Heart left ventricle (tissue), 16 donors: ENCODE measurements around the gene MAPKAPK5. TPM values are rescaled to one million over a fixed set of nuclear protein-coding genes. Genes with fewer than 3 reads are reported as not detected.

Experiments
- ATAC-seq, 4 donors: fragments of 200-7000 bp; cut with Tn5 transposase; one replicate each; pipeline ENCODE4 v1.9.1; 2020 to 2022; ENCODE audit warnings: moderate library complexity in 4 of 4, mild to moderate bottlenecking in 3 of 4, moderate number of reproducible peaks in 1 of 4
- DNase-seq, 5 donors: peaks; one replicate each; pipeline ENCODE4 v3.0.0-alpha.2; 2020
- H3K27ac ChIP-seq, 12 donors: fragments of 200-600 bp; sonication (generic) in 4 of 12; one replicate each; pipeline versions ENCODE4 v1.5.0 to v1.8.0; 2016 to 2022; ENCODE audit warnings: mild to moderate bottlenecking in 2 of 12
- H3K27me3 ChIP-seq, 9 donors: fragments of 200-600 bp; sonication (generic) in 2 of 9; one replicate each; pipeline versions ENCODE4 v1.5.1 to v1.8.0; 2016 to 2022; ENCODE audit warnings: mild to moderate bottlenecking in 3 of 9
- H3K36me3 ChIP-seq, 9 donors: fragments of 200-600 bp; sonication (generic) in 2 of 9; one replicate each; pipeline versions ENCODE4 v1.5.0 to v1.8.0; 2018 to 2022; ENCODE audit warnings: mild to moderate bottlenecking in 2 of 9
- H3K4me1 ChIP-seq, 12 donors: fragments of 200-600 bp; sonication (generic) in 4 of 12; one replicate each; pipeline versions ENCODE4 v1.5.0 to v1.8.0; 2016 to 2022; ENCODE audit warnings: mild to moderate bottlenecking in 3 of 12
- H3K4me3 ChIP-seq, 12 donors: fragments of 200-600 bp; sonication (generic) in 4 of 12; one replicate each; pipeline versions ENCODE4 v1.5.0 to v1.8.0; 2017 to 2022; ENCODE audit warnings: mild to moderate bottlenecking in 9 of 12, moderate library complexity in 4 of 12
- H3K9me3 ChIP-seq, 12 donors: fragments of 200-600 bp; sonication (generic) in 4 of 12; one replicate each; pipeline versions ENCODE4 v1.5.0 to v1.8.0; 2016 to 2022; ENCODE audit warnings: mild to moderate bottlenecking in 1 of 12
- POLR2A ChIP-seq, 2 donors: fragments of 450-650 bp; IDR thresholded peaks; one replicate each; pipeline ENCODE4 v1.6.1; 2017; ENCODE audit warnings: antibody characterized with exemption in 2 of 2, mild to moderate bottlenecking in 2 of 2, moderate library complexity in 2 of 2
- WGBS, 4 donors: extraction: QIAGEN DNeasy Blood & Tissue Kit in 2 of 4; methylation state at CpG; one replicate each; pipeline versions ENCODE4 v1.1.5 to v1.1.7; 2013 to 2018; 5-methylcytosine and 5-hydroxymethylcytosine counted together
- intact Hi-C, 10 donors: fragments of 100-400 bp; cut with DNase I; formaldehyde crosslinking; loops; one replicate each; pipeline versions ENCODE4 v1.11.1 to v1.14.2; 2022
- polyA plus RNA-seq, 2 donors: library from polyadenylated mRNA; stranded (reverse); fragments of 200-250 nt; gene quantifications; one replicate each; pipeline ENCODE4 v1.2.3, GENCODE V29; 2013
- total RNA-seq, 9 donors: library from RNA; depleted of rRNA in 2 of 9; stranded (reverse); fragments of >200 nt in 2 of 9; fragmentation: NEBNext Ultra II Directional in 3 of 9; extraction: Animal tissue kit (Norgen Biotek cat#: 25700) in 3 of 9; gene quantifications; one replicate each; pipeline versions ENCODE4 v1.1.0 to v1.2.4, GENCODE V29; 2016 to 2023
- TF ChIP-seq, protein P1 (sequence below), 12 donors: fragments of 200-600 bp; sonication (generic) in 4 of 12; IDR thresholded peaks; one replicate each; pipeline versions ENCODE4 v1.5.0 to v1.8.0; 2018 to 2022; ENCODE audit warnings: antibody characterized with exemption in 12 of 12, mild to moderate bottlenecking in 5 of 12
- donor health status: ischemic (EF 13 %, LVEDD 7.1; RV severe dilation, severe dysfunction).
- donor health status: healthy with polysubstance abuse.
- donor health status: DM: no; HTN: yes; CAD: no.
- donor health status: DM: no; HTN: no; CAD: no.
- donor health status: ischemic (EF 25% LVEDD 6.9; RV normal size, moderate dysfunction).
- donor health status: ischemic (EF 25% LVEDD 5.7; RV mildly dilated, moderate dysfunction).
- donor health status: healthy.
- donor health status: DM: yes; HTN: yes; CAD: no.
- donor health status: ischemic (EF 35%, LVEDD 5.7; RV mildly dilated, moderate dysfunction).
- donor health status: nonischemic (EF 11% LVEDD 7.7; RV severe dilation, severe dysfunction).
- donor health status: DM: yes; HTN: yes; CAD: no.
- donor health status: PGD.
- donor health status: ischemic (EF 29% LVEDD 5.4; RV normal size, mild dysfunction).
- donor health status: nonischemic (EF 23%, LVEDD 6.1; RV moderate dilation, normal function).

MAPKAPK5 gene
- total and polyA plus RNA-seq, 11 donors, result 8.0 to 28.7 (median 25.2) TPM

DNA sequence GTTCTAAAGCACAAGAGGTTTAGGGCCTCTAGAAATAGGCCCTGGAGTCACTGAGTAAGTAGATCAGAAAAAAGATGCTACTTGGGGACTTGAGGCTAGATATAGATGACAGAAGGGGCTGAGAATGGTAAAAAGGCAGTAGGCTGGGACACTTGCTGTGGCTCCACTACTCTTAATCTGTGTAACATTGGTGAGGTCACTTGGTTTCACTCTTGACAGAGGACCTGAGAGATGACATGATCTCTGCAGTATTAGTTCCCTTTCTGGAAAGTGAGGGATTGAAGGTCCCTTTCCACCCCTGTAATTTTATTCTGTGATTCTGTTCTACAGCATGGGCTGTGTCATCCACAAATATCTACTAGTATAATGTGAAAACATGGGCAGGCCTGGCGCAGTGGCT, 39.7 kb downstream of the MAPKAPK5 start:
- Histone ChIP-seq H3K27me3 (no peaks in the 10 kb centered on the region), H3K27ac (no peak overlapping the region), H3K4me3 (no peak overlapping the region), H3K9me3 (no peaks in the 10 kb centered on the region), H3K36me3 (peaks cover 0 to 100% (median 95%) of the 10 kb centered on the region in 9 donors), H3K4me1 (peaks cover 0 to 5% (median 0%) of the 10 kb centered on the region in 12 donors)
- 98 to 100% (median 100%) methylated on average over 1 of the region's 1 CpG for WGBS, 4 donors
- ATAC-seq (no peak), DNase-seq (no peak)
- intact Hi-C loops, result no loop called here
- TF ChIP-seq, protein P1, sequence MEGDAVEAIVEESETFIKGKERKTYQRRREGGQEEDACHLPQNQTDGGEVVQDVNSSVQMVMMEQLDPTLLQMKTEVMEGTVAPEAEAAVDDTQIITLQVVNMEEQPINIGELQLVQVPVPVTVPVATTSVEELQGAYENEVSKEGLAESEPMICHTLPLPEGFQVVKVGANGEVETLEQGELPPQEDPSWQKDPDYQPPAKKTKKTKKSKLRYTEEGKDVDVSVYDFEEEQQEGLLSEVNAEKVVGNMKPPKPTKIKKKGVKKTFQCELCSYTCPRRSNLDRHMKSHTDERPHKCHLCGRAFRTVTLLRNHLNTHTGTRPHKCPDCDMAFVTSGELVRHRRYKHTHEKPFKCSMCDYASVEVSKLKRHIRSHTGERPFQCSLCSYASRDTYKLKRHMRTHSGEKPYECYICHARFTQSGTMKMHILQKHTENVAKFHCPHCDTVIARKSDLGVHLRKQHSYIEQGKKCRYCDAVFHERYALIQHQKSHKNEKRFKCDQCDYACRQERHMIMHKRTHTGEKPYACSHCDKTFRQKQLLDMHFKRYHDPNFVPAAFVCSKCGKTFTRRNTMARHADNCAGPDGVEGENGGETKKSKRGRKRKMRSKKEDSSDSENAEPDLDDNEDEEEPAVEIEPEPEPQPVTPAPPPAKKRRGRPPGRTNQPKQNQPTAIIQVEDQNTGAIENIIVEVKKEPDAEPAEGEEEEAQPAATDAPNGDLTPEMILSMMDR (IDR thresholded peaks at IDR 0.05), result no peak

DNA sequence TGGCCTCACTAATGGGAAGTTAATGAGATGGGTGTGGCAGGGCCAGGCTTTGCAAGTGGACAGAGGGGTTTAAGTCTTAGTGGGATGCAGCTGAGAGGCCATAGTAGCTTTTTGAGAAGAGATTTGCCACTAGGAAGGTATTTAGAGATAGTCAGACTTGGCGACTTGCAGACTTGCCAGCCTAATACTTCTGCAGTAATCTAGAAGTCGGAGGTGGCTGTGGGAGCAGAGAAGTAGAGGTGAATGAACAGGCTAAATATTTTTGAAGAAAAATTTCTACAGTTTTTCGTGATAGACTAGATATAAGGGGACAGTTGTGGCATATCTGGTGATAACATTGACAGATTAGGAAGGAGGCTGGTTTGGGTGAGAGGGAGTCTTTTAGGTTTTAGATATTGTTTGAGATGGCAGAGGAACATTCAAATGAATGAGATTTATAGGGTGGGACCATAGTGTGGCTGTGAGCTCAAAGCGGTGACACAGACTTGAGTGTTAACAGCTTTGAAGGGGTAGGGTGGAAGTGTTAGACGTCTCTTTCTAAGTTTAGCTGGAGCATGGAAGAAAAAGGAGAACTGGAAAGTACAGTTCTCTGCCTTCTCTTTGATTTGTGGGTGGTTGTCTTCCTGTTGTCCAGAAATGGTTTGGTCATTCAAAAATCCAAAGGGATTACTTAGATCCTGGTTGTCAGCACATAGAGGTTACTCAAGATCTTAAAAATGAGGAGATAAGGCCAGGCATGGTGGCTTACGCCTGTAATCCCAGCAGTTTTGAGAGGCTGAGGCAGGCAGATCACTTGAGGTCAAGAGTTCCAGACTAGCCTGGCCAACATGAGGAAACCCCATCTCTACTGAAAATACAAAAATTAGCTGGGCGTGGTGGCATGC, 44.9 kb downstream of the MAPKAPK5 start:
- intact Hi-C loops, result no loop called here
- WGBS, 4 donors, result 75 to 80% (median 77%) methylated on average over 7 of the region's 7 CpGs
- H3K4me1 ChIP-seq, result peaks cover 0 to 12% (median 0%) of the 10 kb centered on the region in 12 donors
- no peak overlapping the region for H3K4me3 ChIP-seq
- peak overlapping the region in 1 of 12 donors; percentile 75 for H3K27ac ChIP-seq
- TF ChIP-seq, protein P1 (IDR thresholded peaks at IDR 0.05), result no peak
- TF ChIP-seq POLR2A (IDR thresholded peaks at IDR 0.05), result no peak
- peaks cover 0 to 100% (median 94%) of the 10 kb centered on the region in 9 donors for H3K36me3 ChIP-seq
- H3K9me3 ChIP-seq, result no peaks in the 10 kb centered on the region
- no peaks in the 10 kb centered on the region for H3K27me3 ChIP-seq
- peak in 2 of 4 donors; percentile 49 to 51 for ATAC-seq
- no peak for DNase-seq

DNA sequence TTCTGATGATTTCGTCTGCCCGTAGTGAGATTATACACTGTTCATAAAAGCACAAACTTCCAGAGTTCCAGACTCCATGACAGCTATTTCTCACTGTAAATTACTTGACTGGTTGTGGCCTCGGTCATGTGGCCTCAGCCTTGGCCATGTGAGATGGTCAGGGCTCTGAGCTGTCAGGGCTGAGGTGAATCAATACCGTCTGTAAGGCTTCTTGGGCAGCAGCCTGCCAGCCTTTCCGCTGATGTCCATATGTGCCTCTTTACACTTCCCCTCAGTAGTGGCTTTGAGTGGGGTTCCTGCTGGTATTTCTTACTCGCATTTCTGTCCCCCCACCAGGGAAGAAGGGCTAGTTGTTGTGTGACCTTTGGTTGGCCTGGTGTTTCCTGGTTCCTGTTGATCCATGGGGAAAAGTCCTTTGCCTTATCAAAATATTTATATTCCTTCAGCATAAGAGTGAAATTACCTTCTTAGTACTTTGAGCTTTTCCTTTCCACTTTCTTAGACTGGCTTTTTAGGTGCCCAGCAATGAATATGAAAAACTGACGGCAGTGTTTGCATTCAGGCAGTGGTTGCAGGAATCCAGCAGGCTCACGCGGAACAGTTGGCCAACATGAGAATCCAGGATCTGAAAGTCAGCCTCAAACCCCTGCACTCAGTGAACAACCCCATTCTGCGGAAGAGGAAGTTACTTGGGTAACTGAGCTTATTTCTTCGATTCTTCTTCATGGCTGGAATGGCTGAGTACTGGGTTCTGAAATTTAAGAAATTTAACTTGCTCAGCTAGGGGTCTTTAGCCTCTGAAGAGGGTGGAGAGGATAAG, 46.1 kb downstream of the MAPKAPK5 start:
- Histone ChIP-seq H3K4me1 (peaks cover 0 to 12% (median 0%) of the 10 kb centered on the region in 12 donors), H3K4me3 (no peak overlapping the region), H3K27me3 (no peaks in the 10 kb centered on the region), H3K27ac (peak overlapping the region in 1 of 12 donors; percentile 68), H3K9me3 (no peaks in the 10 kb centered on the region), H3K36me3 (peaks cover 0 to 100% (median 94%) of the 10 kb centered on the region in 9 donors)
- ATAC-seq (peak in 1 of 4 donors; percentile 48), DNase-seq (peak in 2 of 5 donors; percentile 8 to 29)
- TF ChIP-seq, protein P1 (IDR thresholded peaks at IDR 0.05), result no peak
- no peak for TF ChIP-seq POLR2A (IDR thresholded peaks at IDR 0.05)
- intact Hi-C loops, result no loop called here
- WGBS, 4 donors, result 89 to 93% (median 91%) methylated on average over 11 of the region's 11 CpGs

DNA sequence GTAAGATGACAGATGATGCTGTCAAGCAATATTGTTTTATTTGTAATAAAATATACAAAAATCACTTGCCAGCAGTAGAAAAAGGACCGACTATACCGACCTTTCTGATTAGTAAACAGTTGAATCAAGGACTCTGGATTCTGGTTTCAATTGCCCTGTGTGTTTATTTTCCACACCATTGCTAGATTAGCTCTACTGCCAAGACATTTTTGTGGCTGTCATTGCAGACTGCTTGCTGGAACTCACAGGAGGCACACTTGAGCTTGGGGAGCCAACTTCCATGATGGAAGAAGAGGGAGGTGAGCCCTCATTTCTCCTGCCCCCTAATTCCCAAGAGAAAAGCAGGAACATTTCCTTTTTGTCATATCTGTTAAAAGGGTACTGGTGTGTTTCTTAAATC, 51.3 kb downstream of the MAPKAPK5 start:
- H3K27ac ChIP-seq, result no peak overlapping the region
- no peak for DNase-seq
- no peak overlapping the region for H3K4me3 ChIP-seq
- no peaks in the 10 kb centered on the region for H3K27me3 ChIP-seq
- ATAC-seq, result peak in 1 of 4 donors; percentile 41
- WGBS, 4 donors, result 56 to 79% (median 61%) methylated on average over 2 of the region's 2 CpGs
- TF ChIP-seq POLR2A (IDR thresholded peaks at IDR 0.05), result no peak
- TF ChIP-seq, protein P1 (IDR thresholded peaks at IDR 0.05), result no peak
- intact Hi-C loops, result no loop called here
- peaks cover 0 to 98% (median 85%) of the 10 kb centered on the region in 9 donors for H3K36me3 ChIP-seq
- H3K4me1 ChIP-seq, result no peaks in the 10 kb centered on the region
- no peaks in the 10 kb centered on the region for H3K9me3 ChIP-seq
